HG03439 (cell line): ENCODE measurements around the gene NSMF.
"Not testable (repeated sequence)": the region's sequence is repeated elsewhere in the genome, so short reads cannot be mapped to it uniquely, and the experiment has no call there.

Source experiments
- ATAC-seq: cut with Tn5 transposase; IDR thresholded peaks from one replicate; pipeline ENCODE4 v1.9.1; 2021; ENCODE audit warnings: mild to moderate bottlenecking, moderate library complexity; ENCODE audit not compliant: unreplicated experiment

Gene NSMF

GRCh38 chr9:137459601-137460362 lies 648 bp upstream of the NSMF start:
- no peak for ATAC-seq

GRCh38 chr9:137458194-137459151 lies 661 bp downstream of the NSMF start:
- no peak for ATAC-seq

GRCh38 chr9:137457406-137458193 lies 1.5 kb downstream of the NSMF start:
- ATAC-seq: no peak

- ATAC-seq: no peak
Measured at GRCh38 chr9:137456864-137457405, 2.2 kb downstream of the NSMF start.

- ATAC-seq: no peak
Measured at GRCh38 chr9:137456061-137456863, 2.9 kb downstream of the NSMF start.

- no peak for ATAC-seq
Measured at GRCh38 chr9:137455359-137455991, 3.7 kb downstream of the NSMF start.

GRCh38 chr9:137454597-137455358 lies 4.4 kb downstream of the NSMF start:
- ATAC-seq: no peak

GRCh38 chr9:137454145-137454596 lies 5.0 kb downstream of the NSMF start:
- ATAC-seq: no peak

- no peak for ATAC-seq
Measured at GRCh38 chr9:137453643-137454081, 5.5 kb downstream of the NSMF start.

GRCh38 chr9:137452761-137453642 lies 6.1 kb downstream of the NSMF start:
- no peak for ATAC-seq

- ATAC-seq: no peak
Measured at GRCh38 chr9:137452006-137452760, 7.0 kb downstream of the NSMF start.

GRCh38 chr9:137451264-137452005 lies 7.7 kb downstream of the NSMF start:
- not testable (repeated sequence) for ATAC-seq

GRCh38 chr9:137450539-137451222 lies 8.5 kb downstream of the NSMF start:
- not testable (repeated sequence) for ATAC-seq

- ATAC-seq: no peak
Measured at GRCh38 chr9:137449931-137450538, 9.1 kb downstream of the NSMF start.
